Activated T-cell treated with anti-CD3 and anti-CD28 coated beads, Interleukin-2, amount 50 U/mL, for 1 hour (primary cell): ENCODE data around the gene PRKAA1.
A peak's percentile ranks its signal among the peaks of the same experiment; 100 is the strongest.
"Not testable (repeated sequence)": the region's sequence is repeated elsewhere in the genome, so short reads cannot be mapped to it uniquely, and the experiment has no call there.

Source experiments
- DNase-seq: peaks from one replicate; pipeline ENCODE4 v3.0.0-alpha.2; 2020

Gene PRKAA1

DNA sequence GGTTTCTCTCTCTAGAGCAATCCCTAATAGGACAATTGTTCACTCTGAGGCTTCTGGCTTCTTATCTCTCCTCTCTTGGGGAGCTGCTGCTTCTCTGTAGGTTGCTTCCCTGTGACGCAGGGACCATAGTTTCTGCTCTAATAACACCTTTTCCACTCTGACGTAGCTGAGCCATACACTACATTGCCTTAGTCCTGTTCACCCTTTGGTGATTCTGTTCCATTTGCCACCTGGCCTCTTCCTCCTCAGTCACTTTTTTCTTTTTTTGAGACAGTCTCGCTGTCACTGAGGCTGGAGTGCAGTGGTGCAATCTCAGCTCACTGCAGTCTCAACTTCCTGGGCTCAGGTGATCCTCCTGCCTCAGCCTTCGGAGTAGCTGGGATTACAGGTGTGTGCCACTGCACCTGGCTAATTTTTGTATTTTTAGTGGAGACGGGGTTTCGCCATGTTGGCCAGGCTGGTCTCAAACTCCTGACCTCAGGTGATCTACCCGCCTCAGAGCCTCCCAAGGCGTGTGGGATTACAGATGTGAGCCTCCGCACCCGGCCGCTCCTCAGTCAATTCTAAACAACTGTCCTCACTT lies 27.4 kb upstream of the PRKAA1 start:
- DNase-seq = not testable (repeated sequence)

DNA sequence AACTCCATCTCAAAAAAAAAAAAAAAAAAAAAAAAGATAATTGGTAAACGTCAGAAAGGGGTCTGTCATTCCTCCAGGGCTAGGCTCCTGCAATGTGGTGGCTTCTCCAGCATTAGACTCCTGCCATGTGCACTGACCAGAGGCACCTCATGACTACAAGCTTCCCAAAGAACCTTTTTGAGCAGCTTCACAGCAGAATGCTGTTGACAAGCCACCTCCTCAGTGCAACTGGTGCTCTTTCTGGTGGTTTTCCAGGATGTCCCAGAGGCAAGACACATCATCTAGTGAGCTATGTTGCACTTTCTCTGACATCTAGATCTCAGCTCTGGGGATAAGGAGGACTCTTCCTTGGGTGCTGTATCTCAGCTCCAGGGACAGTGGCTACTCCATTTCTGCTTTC lies 25.3 kb upstream of the PRKAA1 start:
- DNase-seq = no peak

DNA sequence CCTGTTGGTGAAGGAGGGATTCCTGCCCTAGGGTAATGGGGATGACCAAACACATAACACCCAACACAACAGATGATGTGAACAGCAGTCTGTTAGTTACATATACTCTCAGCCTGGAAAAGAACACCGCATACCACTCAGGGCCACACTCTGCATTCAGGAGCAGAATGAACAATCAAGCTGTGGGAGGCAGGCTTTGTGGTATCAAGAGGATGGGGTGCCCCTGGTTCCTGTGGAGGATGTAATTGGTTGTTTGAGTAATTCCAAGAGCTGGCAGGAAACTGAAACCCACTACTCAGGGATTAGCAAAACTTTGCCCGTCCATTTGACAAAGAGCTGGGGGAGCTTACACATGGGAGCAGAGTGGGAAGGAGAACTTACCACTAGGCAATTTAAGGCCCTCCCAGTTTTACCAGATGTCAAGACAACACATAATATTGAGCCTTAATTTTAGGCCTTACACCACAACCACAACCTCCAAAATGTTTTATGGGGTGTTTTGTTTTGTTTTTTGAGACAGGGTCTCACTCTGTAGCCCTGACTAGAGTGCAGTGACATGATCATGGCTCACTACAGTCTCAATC lies 15.6 kb upstream of the PRKAA1 start:
- no peak for DNase-seq

DNA sequence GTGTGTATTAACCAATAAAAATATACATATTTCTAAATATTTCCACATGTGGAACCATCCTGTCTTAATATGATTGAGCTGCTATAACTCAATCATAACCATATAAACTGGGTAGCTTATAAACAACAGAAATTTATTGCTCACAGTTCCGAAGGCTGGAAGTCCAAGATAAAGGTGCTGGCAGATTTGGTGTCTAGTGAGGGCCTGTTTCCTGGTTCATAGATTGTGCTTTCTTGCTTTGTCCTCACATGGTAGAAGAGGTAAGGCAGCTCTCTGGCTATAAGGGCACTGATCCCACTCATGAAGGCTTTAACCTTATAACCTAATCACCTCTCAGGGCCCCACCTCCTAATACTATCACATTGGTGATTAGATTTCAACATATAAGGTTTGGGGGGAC lies 14.0 kb upstream of the PRKAA1 start:
- DNase-seq = no peak

DNA sequence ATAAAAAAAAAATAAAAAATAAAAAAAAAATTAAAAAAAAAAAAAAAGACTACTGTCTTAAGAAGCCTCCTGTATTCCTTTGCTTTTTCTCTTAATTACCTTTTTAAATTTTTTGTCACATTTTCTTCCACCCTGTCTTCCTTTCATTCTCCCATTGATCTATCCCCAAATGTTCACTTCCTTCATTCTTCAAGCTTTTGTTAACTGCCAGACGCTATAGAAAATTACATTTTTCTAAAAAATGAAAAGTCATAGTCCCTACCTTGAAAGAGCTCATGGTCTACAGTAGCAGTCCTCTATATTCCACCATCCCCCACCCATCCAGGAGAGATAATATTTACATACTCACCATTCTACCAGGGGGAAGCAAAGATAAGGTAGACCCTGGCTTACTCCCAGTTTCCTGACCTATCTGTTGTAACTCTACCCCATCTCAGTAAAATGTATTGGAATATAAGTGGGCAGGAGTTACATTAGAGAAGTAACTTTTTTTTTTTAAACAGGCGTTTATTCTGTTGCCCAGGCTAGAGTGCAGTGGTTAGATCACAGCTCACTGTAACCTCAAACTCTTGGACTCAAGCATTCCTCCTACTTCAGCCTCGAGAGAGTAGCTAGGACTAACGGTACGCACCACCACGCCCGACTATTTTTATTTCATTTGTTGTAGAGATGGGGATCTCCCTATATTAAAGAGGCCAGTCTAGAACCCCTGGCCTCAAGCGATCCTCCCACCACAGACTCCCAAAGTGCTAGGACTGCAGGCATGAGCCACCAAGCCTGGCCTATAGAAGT lies 3.8 kb upstream of the PRKAA1 start:
- DNase-seq = no peak

DNA sequence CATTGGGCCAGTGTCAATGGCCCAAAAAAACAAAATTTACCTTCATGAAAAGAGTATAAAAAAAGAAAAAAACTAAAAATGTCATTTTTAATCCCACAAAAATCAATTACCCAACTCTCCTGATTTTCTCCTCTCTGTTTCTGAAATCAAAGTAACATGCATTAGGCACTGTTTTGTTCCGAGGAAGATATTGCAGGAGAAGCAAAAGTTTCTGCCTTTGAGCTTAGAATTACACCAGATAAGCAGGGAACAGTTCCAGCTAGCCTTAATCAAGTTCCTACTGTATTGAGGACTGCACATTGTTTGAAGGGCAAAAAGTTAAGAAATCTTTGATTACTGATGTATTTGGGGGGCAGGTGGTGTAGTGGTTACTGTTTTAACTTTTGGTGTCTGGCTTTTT lies 1.1 kb upstream of the PRKAA1 start:
- DNase-seq = no peak

DNA sequence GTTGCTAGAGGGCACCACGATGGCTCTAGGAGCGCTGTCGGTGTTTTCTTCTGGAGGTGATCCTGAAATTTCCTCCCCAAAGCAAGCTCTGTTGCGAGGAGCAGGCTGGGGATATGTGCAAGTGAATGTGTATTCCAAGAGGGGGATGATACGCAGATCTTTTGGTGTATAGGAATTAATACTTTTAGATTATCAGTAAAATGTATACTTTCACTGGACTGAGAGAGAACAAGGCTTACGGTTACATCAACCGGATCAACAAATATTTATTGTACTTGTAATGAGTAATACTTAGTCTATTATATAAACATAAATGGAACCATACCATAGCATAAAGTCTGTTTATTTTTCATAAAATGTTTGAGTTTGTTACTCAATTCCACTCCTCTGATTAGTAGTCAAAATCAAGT lies 632 bp upstream of the PRKAA1 start:
- DNase-seq = no peak

DNA sequence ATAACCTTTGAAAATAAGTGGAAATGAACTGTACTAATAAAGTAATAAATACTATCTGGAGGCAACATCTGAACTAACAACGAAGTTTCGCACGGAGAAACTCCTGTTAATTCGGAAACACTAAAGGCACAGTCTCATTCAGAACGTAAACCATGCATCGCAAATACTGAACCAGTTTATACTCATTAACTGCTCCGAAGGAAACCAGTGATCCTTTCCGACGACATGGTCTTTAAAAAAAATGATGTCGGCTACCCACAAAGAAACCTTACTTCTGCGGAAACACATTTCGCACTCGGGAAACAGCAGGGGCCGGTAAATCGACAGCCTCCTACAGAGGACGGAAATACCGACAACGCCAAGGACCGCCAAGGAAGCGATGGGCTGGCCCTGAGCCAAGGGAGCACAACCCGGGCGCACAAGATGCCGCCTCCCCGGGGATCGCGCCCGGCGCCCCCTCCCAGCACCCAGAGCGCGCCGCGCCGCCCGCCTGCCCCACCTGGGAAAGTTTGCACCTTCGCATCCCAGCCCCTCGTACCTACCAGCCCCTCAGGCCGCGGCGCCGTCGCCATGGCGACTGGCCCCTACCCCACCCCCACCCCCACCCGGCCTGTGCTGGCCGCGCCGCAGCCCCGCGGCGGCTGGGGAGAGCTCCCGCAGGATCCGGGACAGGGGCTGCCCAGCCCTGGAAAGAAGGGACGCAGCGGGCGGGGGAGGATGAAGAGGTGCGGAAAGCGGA lies 732 bp downstream of the PRKAA1 start:
- peak; percentile 81 for DNase-seq

DNA sequence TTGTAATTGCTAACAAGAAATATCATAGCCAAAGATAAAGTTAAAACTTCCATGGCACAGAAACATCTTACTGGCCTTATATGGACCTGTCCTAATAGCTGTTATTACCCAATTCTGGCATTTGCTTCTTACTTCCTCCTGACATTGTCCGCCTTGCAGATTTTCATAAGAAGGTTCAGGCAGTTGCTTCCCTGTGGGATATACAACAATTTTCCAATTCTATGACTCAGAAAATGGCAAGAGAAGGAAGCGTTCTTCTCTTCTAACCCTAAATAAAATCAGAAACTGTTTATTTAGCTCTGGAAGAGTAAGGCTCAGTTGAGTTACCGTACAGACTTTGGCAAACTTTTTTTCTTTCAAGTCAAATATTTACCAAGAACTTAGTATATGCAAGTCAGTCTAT lies 1.7 kb downstream of the PRKAA1 start:
- no peak for DNase-seq

DNA sequence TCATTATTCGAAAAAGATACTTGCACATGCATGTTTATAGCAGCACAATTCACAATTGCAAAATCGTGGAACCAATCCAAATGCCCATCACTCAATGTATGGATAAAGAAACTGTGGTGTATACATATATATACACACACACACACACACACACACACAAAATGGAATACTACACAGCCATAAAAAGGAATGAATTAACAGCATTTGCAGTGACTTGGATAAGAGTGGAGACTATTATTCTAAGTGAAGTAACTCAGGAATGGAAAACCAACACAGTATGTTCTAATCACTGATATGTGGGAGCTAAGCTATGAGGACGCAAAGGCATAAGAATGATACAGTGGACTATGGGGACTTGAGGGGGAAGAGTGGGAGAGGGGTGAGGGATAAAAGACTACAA lies 3.3 kb downstream of the PRKAA1 start:
- DNase-seq = not testable (repeated sequence)

DNA sequence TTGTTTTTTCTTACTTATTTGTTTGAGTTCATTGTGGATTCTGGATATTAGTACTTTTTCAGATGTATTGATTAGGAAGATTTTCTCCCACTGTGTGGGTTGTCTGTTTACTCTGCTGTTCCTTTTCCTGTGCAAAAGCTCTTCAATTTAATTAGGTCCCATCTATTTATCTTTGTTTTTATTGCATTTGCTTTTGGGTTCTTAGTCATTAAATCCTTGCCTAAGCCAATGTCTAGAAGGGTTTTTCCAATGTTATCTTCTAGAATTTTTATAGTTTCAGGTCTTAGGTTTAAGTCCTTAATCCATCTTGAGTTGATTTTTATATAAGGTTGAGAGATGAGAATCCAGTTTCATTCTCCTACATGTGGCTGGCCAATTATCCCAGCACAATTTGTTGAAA lies 3.8 kb downstream of the PRKAA1 start:
- DNase-seq = not testable (repeated sequence)

DNA sequence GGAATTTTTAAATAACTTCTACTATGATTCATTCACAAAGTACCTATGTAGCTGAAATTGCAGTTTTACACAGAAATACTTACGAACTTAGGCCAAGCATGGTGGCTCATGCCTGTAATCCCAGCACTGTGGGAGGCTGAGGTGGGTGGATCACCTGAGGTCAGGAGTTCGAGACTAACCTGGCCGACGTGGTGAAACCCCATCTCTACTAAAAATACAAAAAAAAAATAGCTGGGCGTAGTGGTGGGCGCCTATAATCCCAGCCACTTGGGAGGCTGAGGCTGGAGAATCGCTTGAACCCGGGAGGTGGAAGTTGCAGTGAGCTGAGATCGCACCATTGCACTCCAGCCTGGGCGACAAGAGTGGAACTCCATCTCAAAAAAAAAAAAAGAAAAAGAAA lies 5.5 kb downstream of the PRKAA1 start:
- DNase-seq = not testable (repeated sequence)

DNA sequence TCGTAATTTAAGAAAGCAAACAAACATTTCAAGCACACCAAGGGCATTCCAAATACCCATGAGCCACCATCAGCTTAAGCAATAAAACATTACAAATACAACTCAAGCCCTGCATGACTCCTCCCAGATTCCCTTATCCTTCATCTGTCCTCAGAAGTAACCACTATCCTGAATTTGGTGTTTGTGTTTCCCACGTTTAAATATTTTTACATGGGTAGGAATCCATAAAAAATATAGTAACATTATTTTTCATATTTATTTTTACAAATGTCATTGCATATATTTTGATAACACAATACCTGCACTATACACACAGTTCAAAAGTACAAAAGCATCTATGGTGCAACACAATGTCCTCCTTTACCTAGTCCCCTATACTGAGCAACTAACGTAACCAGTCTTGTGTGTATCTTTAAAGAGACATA lies 6.4 kb downstream of the PRKAA1 start:
- DNase-seq = no peak

DNA sequence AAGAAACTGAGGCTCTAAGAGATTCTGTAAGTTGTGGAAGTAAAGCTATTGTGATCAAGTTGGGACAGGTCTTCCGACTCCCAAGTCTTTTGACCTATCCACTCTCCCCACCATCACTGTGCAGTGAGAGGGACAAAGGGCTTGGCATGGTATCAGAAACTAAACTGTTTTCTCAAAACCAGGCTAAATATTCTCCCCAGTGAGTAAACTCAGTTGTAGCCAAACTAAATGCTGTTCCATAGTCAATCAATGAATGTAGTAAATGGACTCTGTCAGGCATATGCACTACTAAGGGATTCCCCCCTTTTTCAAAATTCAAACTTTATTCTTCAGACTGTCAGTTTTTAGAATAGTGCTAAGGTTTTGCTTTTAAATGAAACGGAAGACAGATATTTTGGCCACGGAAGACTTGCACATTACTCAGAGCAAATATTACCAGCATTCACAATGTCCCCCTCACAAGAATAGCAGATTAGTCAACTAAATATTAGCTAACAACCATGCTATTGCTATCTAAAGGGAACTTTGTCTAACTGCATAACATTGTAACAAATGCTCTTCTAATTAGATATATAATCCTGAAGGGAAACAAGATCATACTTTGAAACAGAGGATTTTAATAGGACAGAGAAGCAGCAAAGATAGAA lies 7.1 kb downstream of the PRKAA1 start:
- DNase-seq = no peak

DNA sequence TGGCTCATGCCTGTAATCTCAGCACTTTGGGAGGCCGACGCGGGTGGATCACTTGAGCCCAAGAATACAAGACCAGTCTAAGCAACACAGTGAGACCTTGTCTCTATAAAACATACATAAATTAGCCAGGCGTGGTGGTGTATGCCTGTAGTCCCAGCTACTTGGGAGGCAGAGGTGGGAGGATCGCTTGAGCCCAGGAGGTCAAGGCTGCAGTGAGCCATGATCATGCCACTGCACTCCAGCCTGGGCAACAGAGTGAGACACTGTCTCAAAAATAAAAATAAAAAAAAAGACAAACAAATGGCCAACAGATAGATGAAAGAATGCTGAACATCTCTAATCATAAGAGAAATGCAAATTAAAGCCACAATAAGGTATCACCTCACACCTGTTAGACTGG lies 9.2 kb downstream of the PRKAA1 start:
- DNase-seq = not testable (repeated sequence)

DNA sequence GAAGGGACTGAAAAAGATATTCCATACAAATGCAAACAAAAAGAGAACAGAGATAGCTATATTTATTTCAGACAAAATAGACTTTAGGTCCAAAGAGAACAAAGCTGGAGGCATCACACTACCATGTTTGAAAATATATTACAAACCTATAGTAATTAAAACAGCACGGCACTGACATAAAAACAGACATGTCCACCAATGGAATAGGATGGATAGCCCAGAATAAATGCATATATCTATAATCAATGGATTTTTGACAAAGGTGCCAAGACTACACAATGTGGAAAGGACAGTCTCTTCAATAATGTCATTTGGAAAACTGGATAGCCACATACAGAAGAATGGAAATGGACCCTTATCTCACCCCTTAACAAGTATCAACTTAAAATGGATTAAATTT lies 10.2 kb downstream of the PRKAA1 start:
- no peak for DNase-seq

DNA sequence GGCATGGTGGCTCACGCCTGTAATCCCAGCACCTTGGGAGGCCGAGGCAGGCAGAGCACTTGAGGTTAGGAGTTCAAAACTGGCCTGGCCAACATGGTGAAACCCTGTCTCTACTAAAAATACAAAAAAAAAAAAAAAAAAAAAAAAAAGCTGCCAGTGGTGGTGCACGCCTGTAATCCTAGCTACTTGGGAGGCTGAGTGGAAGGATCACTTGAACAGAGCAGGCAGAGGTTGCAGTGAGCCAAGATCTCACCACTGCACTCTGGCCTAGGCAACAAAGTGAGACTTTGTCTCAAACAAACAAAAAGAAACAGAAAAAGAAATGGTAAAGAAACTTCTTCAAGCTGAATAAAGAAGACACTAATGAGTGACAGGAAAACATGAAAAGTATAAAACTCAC lies 11.5 kb downstream of the PRKAA1 start:
- not testable (repeated sequence) for DNase-seq

DNA sequence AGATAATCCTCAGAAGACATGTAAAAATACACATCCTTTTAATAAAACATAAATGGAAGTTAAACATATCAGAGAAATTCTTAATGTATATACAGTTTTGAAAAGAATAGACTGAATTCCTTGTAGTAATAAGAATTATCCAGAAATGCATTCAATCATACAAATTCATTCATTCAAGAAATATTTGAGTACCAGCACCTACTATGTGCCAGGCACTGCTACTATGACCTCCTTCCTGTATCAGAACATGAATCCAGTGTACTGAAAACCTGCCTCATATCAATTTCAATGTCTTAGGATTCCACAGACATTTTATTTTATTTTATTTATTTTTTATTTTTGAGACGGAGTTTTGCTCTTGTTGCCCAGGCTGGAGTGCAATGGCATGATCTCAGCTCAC lies 13.3 kb downstream of the PRKAA1 start:
- DNase-seq = no peak

DNA sequence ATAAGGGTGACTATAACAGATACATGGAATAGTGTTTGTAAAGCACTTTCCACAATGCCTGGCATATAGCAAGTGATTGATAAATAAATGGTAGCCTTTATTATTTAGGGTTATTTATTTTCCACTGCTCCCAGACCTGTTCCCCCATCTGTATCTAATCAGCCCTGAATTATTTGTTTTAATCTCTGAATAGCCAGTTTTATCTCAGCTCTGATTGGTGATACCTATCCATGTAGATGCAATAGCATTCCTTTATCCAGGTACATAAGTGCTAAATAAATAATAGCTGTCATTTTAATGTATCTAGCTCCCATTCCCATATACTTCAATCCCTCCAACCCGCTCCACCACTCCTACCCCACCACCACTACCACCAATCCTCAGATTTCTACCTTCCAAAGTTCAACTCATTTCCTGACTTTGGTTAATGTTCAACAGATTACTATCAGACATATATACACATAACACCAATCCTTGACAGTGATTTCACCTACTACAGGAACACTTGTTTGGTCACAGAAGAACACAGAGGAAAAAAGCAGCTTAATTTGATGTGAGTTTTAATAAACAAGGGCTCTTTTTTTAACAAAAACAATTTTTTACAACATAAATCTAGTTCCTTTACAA lies 14.0 kb downstream of the PRKAA1 start:
- DNase-seq = no peak

DNA sequence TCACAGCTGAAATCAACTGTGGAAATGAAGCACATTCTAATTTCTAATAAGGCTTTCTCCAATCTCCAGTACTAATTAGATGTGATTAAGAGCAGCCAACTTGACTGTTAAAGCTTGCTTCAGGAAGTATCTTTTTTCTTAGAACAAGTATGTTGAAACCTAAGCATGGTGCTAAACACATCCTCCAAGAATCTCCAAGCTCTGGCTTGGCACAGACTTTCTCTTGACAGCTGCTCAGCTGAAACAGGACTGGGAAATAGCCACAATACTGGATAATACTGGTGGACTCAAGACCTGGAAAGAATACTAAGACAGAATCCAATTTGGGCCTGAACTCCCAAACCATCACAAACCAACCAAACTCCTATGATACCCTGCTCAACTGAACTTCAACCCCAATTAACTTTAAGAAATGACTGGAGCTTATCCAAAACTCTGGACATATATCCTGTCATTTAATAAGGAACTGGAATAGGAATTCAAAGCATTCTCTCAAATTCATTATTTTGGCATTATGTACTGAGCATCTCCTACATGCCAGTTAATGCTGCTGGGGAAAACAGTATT lies 16.2 kb downstream of the PRKAA1 start:
- no peak for DNase-seq

DNA sequence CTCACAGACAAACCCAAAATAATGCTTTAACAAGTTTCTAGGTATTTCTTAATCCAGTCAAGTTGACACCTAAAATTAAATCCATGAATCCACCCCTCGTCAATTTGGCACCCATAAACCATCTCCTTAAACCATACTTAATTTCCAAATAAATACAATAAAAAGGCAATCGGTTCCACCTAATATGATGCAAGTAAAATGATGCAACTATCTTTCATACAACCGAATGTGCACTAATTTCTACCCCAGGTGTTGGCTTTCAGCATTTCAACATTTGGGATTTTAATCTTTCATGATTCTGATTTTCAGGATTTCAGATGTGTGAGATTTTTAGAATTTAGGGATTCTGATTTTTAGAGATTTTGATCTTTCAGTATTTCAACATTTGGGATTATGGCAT lies 17.3 kb downstream of the PRKAA1 start:
- DNase-seq = no peak

DNA sequence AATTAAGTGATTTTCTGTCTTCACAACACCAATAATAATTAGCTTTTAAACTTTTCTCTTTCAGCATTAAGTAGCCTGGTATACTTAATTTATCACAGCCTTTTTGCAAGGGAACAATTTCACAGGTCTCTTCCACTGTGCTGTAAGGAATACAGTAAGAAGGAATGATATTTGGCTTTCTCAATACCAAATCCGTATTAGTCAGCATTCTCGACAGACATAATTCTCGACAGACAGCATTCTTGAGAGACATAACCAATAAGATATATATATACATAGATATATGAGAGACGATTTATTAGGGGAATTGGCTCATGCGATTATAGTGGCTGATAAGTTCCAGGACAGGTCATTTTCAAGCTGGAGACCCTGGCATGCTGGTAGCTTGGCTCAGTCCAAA lies 18.0 kb downstream of the PRKAA1 start:
- no peak for DNase-seq
